Skin of body (tissue), 2 donors: ENCODE measurements around the gene KRT38. TPM values are rescaled to one million over a fixed set of nuclear protein-coding genes. Genes with fewer than 3 reads are reported as not detected.
"Not testable (repeated sequence)": the region's sequence is repeated elsewhere in the genome, so short reads cannot be mapped to it uniquely, and the experiment has no call there.

ENCODE experiments used
- DNase-seq: peaks from one replicate; lab custom pipeline; 2025; lab: John Stamatoyannopoulos, UW
- total RNA-seq: library from RNA; depleted of rRNA; stranded (reverse); fragments of >200 nt; gene quantifications from one replicate; pipeline ENCODE4 v1.2.3, GENCODE V29; 2014

Gene KRT38
- total RNA-seq, 1 donor from 2014 or later, result 7.2 TPM

- DNase-seq, result no peak
Observed at GRCh38 chr17:41462705-41463104, 21.9 kb upstream of the KRT38 start.

- DNase-seq, result no peak
Observed at GRCh38 chr17:41457676-41458075, 16.9 kb upstream of the KRT38 start.

GRCh38 chr17:41456204-41456603 is 15.4 kb upstream of the KRT38 start:
- no peak for DNase-seq

- no peak for DNase-seq
Observed at GRCh38 chr17:41455236-41455635, 14.5 kb upstream of the KRT38 start.

- no peak for DNase-seq
Observed at GRCh38 chr17:41453066-41453465, 12.3 kb upstream of the KRT38 start.

GRCh38 chr17:41452281-41452680 is 11.5 kb upstream of the KRT38 start:
- no peak for DNase-seq

- no peak for DNase-seq
Observed at GRCh38 chr17:41451154-41451728, 10.5 kb upstream of the KRT38 start.

GRCh38 chr17:41449008-41449407 is 8.2 kb upstream of the KRT38 start:
- DNase-seq, result no peak

- no peak for DNase-seq
Observed at GRCh38 chr17:41448506-41448905, 7.7 kb upstream of the KRT38 start.

GRCh38 chr17:41446806-41447205 is 6.0 kb upstream of the KRT38 start:
- DNase-seq, result no peak

- no peak for DNase-seq
Observed at GRCh38 chr17:41444640-41445039, 3.9 kb upstream of the KRT38 start.

- no peak for DNase-seq
Observed at GRCh38 chr17:41444186-41444585, 3.4 kb upstream of the KRT38 start.

- no peak for DNase-seq
Observed at GRCh38 chr17:41442739-41443138, 2.0 kb upstream of the KRT38 start.

- no peak for DNase-seq
Observed at GRCh38 chr17:41439375-41439774, 1.4 kb downstream of the KRT38 start.

- DNase-seq, result no peak
Observed at GRCh38 chr17:41437769-41438168, 3.0 kb downstream of the KRT38 start.

GRCh38 chr17:41437254-41437653 is 3.5 kb downstream of the KRT38 start:
- no peak for DNase-seq

- no peak for DNase-seq
Observed at GRCh38 chr17:41434415-41434814, 6.4 kb downstream of the KRT38 start.

- no peak for DNase-seq
Observed at GRCh38 chr17:41434005-41434404, 6.8 kb downstream of the KRT38 start.

- no peak for DNase-seq
Observed at GRCh38 chr17:41433586-41433985, 7.2 kb downstream of the KRT38 start.

GRCh38 chr17:41430376-41430775 is 10.4 kb downstream of the KRT38 start:
- not testable (repeated sequence) for DNase-seq

- DNase-seq, result no peak
Observed at GRCh38 chr17:41429667-41430066, 11.1 kb downstream of the KRT38 start.

- no peak for DNase-seq
Observed at GRCh38 chr17:41428591-41429291, 12.0 kb downstream of the KRT38 start.

GRCh38 chr17:41424111-41424635 is 16.6 kb downstream of the KRT38 start, which contains the start of gene KRT37:
Gene KRT37, minus strand, starts transcription at chr17:41424585. Its CDS starts 62 bp downstream, at chr17:41424523.
- no peak for DNase-seq
